Colonic mucosa (tissue), 4 donors: ENCODE results near the gene NCOA1. TPM values are rescaled to one million over a fixed set of nuclear protein-coding genes. Genes with fewer than 3 reads are reported as not detected.

Experiments used
- DNase-seq: peaks from one replicate; pipeline ENCODE4 v3.0.0-alpha.2; 2020
- H3K27ac ChIP-seq: fragments of 200-600 bp; one replicate; pipeline ENCODE4 v1.8.0; 2021
- H3K27me3 ChIP-seq: fragments of 200-600 bp; one replicate; pipeline ENCODE4 v1.8.0; 2021
- H3K36me3 ChIP-seq: fragments of 200-600 bp; one replicate; pipeline ENCODE4 v1.8.0; 2021
- H3K4me1 ChIP-seq: fragments of 200-600 bp; one replicate; pipeline ENCODE4 v1.8.0; 2021; ENCODE audit warnings: mild to moderate bottlenecking
- H3K4me3 ChIP-seq: fragments of 200-600 bp; one replicate; pipeline ENCODE4 v1.8.0; 2021
- H3K9ac ChIP-seq, 2 donors: one replicate each; pipeline ENCODE4 v1.7.0; 2013; ENCODE audit warnings: control low read depth in 2 of 2, low read depth in 2 of 2, low read length in 2 of 2
- H3K9me3 ChIP-seq: fragments of 200-600 bp; one replicate; pipeline ENCODE4 v1.8.0; 2021
- intact Hi-C: fragments of 100-400 bp; cut with DNase I; formaldehyde crosslinking; loops from one replicate; pipeline ENCODE4 v1.14.1; 2022
- total RNA-seq, 2 donors: library from RNA; stranded (reverse); fragmentation: NEBNext Ultra II Directional in 1 of 2; extraction: Animal tissue kit (Norgen Biotek cat#: 25700) in 1 of 2; gene quantifications; one replicate each; pipeline ENCODE4 v1.2.1, GENCODE V29; 2021
- TF ChIP-seq, protein P1 (sequence below): fragments of 200-600 bp; IDR thresholded peaks from one replicate; pipeline ENCODE4 v1.8.0; 2022; ENCODE audit warnings: antibody characterized with exemption, mild to moderate bottlenecking
- donor health status: healthy.
- donor health status: DM: no; HTN: no; CAD: no.
- donor health status: DM: no; HTN: no; CAD: no.

The NCOA1 gene
- total RNA-seq, 2 donors from 2014 or later = 24.8 to 35.2 TPM

DNA sequence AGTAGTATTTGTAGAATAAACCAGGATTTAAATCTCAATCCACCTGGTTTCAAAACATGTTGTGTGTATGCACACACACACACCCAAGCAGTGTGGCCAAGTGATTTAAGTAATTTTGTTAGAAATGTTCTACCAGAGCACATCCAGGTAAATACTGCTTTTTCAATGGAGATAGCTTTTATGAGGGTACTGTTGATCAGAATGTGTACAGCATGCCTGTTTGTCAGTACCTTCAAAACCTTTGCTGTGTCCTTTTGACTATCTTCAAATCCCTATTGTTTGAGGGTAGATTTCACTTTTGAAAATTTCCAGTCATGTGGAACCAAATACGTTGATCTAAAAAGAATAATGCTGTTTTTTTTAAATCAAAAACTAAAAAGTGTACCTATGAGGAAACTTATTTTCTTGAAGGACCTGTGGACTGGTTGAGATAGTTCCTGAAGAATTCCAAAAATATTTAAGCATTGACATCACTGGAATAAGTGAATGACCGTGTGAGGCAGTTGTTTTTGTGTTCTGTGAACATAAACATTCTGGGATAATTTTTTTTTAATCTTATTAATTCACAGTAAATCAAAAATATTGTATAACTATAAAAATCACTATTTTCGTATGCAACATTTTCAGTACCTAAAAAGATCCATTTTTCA lies 231.2 kb downstream of the NCOA1 start:
- no peak overlapping the region for H3K27ac ChIP-seq
- DNase-seq = no peak
- H3K27me3 ChIP-seq = no peaks in the 10 kb centered on the region
- no peaks in the 10 kb centered on the region for H3K36me3 ChIP-seq
- H3K9ac ChIP-seq = no peak overlapping the region
- intact Hi-C loops = no loop called here
- H3K4me3 ChIP-seq = no peak overlapping the region
- TF ChIP-seq, protein P1, sequence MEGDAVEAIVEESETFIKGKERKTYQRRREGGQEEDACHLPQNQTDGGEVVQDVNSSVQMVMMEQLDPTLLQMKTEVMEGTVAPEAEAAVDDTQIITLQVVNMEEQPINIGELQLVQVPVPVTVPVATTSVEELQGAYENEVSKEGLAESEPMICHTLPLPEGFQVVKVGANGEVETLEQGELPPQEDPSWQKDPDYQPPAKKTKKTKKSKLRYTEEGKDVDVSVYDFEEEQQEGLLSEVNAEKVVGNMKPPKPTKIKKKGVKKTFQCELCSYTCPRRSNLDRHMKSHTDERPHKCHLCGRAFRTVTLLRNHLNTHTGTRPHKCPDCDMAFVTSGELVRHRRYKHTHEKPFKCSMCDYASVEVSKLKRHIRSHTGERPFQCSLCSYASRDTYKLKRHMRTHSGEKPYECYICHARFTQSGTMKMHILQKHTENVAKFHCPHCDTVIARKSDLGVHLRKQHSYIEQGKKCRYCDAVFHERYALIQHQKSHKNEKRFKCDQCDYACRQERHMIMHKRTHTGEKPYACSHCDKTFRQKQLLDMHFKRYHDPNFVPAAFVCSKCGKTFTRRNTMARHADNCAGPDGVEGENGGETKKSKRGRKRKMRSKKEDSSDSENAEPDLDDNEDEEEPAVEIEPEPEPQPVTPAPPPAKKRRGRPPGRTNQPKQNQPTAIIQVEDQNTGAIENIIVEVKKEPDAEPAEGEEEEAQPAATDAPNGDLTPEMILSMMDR = no peak
- no peaks in the 10 kb centered on the region for H3K9me3 ChIP-seq
- no peaks in the 10 kb centered on the region for H3K4me1 ChIP-seq

DNA sequence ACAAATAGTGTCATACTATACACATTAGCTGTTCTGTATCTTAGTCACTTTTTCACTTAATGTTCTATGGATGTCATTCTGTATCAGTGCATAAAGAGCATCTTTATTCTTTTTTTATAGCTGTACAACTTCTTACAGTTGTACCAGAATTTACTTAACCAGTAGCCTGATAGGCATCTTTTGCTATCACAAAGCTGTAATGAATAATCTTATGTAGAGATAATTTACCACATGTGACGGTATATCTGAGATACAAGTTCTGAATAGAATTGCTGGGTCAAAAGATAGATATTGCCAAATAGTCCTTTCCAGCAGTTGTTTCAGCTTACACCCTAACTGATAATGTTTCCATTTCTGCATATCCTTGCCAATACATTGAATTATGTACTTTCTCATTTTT lies 232.1 kb downstream of the NCOA1 start:
- Histone ChIP-seq H3K27ac (no peak overlapping the region), H3K36me3 (no peaks in the 10 kb centered on the region), H3K9ac (no peak overlapping the region), H3K4me3 (no peak overlapping the region), H3K9me3 (no peaks in the 10 kb centered on the region), H3K27me3 (no peaks in the 10 kb centered on the region), H3K4me1 (no peaks in the 10 kb centered on the region)
- TF ChIP-seq, protein P1 = no peak
- intact Hi-C loops = no loop called here
- DNase-seq = no peak

DNA sequence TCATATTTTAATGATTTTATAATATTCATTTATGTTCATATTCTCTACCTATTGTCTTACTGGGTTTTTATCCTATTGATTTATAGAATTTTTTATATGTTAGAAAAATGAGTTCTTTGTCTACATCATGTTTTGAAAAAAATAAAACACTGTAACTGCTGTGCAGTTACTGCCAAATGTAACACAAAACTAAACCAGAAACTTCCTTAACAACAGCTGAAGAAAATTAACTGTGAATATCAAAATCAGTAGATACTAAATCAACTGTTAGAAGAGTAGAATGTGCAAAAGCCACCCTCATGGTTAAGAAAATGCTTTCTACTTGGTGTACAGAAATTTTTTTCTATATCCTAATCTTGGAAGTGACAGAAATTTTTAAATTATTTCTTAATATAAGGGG lies 232.6 kb downstream of the NCOA1 start:
- Histone ChIP-seq H3K27ac (no peak overlapping the region), H3K4me1 (no peaks in the 10 kb centered on the region), H3K36me3 (no peaks in the 10 kb centered on the region), H3K9ac (no peak overlapping the region), H3K9me3 (no peaks in the 10 kb centered on the region), H3K27me3 (no peaks in the 10 kb centered on the region), H3K4me3 (no peak overlapping the region)
- intact Hi-C loops = no loop called here
- TF ChIP-seq, protein P1 = no peak
- no peak for DNase-seq

DNA sequence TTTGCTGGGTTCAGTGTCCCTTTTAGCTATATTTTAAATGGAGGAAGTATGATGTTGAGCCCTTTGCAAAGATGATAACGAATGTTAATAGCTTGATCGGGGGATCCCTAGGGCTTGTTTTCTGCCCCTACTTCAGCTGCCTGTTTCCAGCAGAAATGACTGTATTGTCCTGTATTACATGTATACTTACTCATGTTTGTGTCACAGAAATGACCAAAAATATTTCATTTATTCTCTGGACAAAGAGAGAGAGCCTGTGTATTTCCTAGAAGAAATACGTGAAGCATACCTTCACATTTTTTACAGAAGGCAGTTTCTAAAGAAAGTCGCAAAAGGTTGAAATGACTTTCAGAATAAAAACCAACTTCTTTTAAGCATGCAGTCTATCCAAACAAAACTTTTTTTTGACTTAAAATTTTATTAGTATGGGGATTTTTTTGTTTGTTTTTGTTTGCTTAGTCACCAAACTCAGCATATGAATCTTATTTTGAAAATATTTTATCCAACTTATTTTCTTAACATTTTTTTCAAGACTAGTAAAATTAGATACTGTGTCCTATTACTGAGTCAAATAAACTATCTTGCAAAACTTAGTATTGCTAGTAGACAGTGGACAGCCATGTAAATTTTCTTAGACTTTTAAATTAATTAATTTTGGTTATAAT lies 233.2 kb downstream of the NCOA1 start:
- Histone ChIP-seq H3K27ac (no peak overlapping the region), H3K9me3 (no peaks in the 10 kb centered on the region)
- intact Hi-C loops = no loop called here

DNA sequence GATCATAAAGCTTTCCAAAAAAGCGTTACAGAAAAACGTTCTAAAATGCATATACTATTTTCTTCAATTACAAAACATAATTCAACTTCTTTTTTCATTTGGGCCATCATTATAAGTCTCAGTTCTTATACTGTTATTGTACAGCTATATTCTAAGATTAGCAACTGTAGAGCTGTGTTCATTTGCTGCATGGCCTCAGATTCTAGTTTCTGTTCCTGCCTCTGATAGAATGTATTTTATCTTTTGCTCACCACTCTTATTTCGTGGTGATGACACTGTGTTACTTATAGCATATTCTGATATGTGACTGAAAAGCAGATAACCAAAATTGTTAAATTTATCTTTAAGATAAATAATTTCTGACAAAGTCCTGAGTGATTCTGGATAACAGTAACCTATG lies 234.9 kb downstream of the NCOA1 start:
- H3K27ac ChIP-seq = no peak overlapping the region
- H3K4me3 ChIP-seq = no peak overlapping the region
- no peaks in the 10 kb centered on the region for H3K27me3 ChIP-seq
- TF ChIP-seq, protein P1 = no peak
- no peaks in the 10 kb centered on the region for H3K36me3 ChIP-seq
- H3K9ac ChIP-seq = no peak overlapping the region
- H3K4me1 ChIP-seq = no peaks in the 10 kb centered on the region
- DNase-seq = no peak
- no peaks in the 10 kb centered on the region for H3K9me3 ChIP-seq
- intact Hi-C loops = no loop called here

More for the DNA sequence above, 233.2 kb downstream of the NCOA1 start:
- H3K36me3 ChIP-seq = no peaks in the 10 kb centered on the region
- no peak overlapping the region for H3K9ac ChIP-seq
- H3K4me1 ChIP-seq = no peaks in the 10 kb centered on the region
- no peak overlapping the region for H3K4me3 ChIP-seq
- DNase-seq = no peak
- no peaks in the 10 kb centered on the region for H3K27me3 ChIP-seq
- TF ChIP-seq, protein P1 = no peak
